ENCODE results near the gene WDR76.

WDR76 gene

DNA sequence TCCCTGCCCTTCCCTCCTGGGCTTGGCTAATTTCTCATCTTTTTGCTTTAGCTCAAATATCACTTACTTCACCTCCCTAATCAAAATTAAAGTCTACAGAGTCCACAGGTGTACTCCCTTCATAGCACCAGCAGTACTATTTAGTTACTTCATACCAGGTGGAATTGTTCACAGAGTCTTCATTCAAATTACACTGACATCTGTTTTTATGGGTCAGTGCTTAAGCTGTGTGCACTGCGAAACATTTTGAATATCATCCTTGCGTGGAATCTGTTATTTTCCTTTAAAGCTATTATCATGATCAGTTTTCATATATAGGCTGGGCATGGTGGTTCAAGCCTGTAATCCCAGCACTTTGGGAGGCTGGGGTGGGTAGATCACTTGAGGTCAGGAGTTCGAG, 37.4 kb upstream of the WDR76 start:
- Histone ChIP-seq H2AFZ (ENCODE audit: low read depth, low read length, severe bottlenecking) (no peak overlapping the region), H3K79me2 (ENCODE audit: insufficient read depth, low read length) (peaks cover 21% of the 10 kb centered on the region), H3K9me3 (ENCODE audit: insufficient read depth, low read length) (no peaks in the 10 kb centered on the region), H3F3A (ENCODE audit: insufficient read depth) (peaks cover 50% of the 10 kb centered on the region), H3K36me3 (ENCODE audit: low read length) (peaks cover 7% of the 10 kb centered on the region), H3K4me2 (ENCODE audit: low read depth, low read length, poor library complexity, severe bottlenecking) (peak overlapping the region; percentile 65), H3K4me3 (ENCODE audit: insufficient read depth, low read length, poor library complexity, severe bottlenecking) (no peak overlapping the region), H3K27ac (ENCODE audit: low read depth, low read length) (peak overlapping the region; percentile 99), H3K27me3 (ENCODE audit: low read length) (no peaks in the 10 kb centered on the region), H4K20me1 (ENCODE audit: low read depth, low read length) (no peaks in the 10 kb centered on the region), H3K9ac (ENCODE audit: low read length) (peak overlapping the region; percentile 50), H3K9me2 (replicated peaks; ENCODE audit: insufficient read depth, low read length) (no peaks in the 10 kb centered on the region)
- no peak for TF ChIP-seq EZH2phosphoT487 (conservative IDR thresholded peaks at IDR 0.05; ENCODE audit: low read length)
- no peak for TF ChIP-seq CTCF (IDR thresholded peaks at IDR 0.05; ENCODE audit: insufficient read depth, low read length, poor library complexity, severe bottlenecking)

GRCh38 chr15:43791993-43792760, 34.6 kb upstream of the WDR76 start, which contains the start of gene SERF2:
TSS of gene SERF2 (plus strand) at chr15:43792320. CDS start at chr15:43792377, 57 bp downstream.
- Histone ChIP-seq H4K20me1 (ENCODE audit: low read depth, low read length) (no peaks in the 10 kb centered on the region), H3K4me2 (ENCODE audit: low read depth, low read length, poor library complexity, severe bottlenecking) (peak within 1 kb of the TSS; percentile 70), H3K9me2 (replicated peaks; ENCODE audit: insufficient read depth, low read length) (no peaks in the 10 kb centered on the region), H3K79me2 (ENCODE audit: insufficient read depth, low read length) (peaks cover 26% of the 10 kb centered on the region), H3F3A (ENCODE audit: insufficient read depth) (peaks cover 72% of the 10 kb centered on the region), H3K4me3 (ENCODE audit: insufficient read depth, low read length, poor library complexity, severe bottlenecking) (peak within 1 kb of the TSS; percentile 72), H2AFZ (ENCODE audit: low read depth, low read length, severe bottlenecking) (no peak within 1 kb of the TSS), H3K27ac (ENCODE audit: low read depth, low read length) (peak within 1 kb of the TSS; percentile 99), H3K27me3 (ENCODE audit: low read length) (no peaks in the 10 kb centered on the region), H3K9ac (ENCODE audit: low read length) (peak within 1 kb of the TSS; percentile 90), H3K9me3 (ENCODE audit: insufficient read depth, low read length) (no peaks in the 10 kb centered on the region), H3K36me3 (ENCODE audit: low read length) (peaks cover 11% of the 10 kb centered on the region)
- no peak for TF ChIP-seq CTCF (IDR thresholded peaks at IDR 0.05; ENCODE audit: insufficient read depth, low read length, poor library complexity, severe bottlenecking)

DNA sequence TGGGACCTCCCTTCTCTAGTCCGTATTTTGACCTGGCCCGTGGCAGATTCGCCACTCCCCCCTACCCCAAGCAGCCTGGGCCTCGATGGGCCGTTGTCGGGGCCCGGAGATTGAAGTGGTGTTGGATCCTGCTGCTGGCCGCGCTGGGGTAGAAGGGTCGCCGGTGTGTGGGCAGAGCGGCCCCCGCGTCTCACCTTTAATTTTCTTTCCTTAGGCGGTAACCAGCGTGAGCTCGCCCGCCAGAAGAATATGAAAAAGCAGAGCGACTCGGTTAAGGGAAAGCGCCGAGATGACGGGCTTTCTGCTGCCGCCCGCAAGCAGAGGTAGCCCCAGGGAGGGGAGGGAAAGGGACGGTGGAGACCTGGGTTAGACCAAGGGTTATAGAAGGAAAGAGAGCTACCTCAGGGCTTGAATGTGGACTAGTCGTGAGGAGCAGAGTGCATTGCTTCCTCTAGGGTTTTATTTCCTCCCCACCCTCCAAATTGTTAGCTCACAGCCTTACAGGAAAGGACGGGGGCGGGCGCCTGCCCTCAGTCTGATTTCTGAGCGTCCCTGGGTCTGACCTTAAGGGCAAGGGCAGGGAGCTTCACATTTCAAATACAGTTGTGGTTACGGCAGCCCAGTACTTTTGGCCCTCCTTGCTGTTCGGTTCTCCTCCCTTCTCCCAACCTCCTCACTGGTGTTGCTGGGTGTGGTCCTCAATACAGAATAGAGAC, 33.9 kb upstream of the WDR76 start:
- Histone ChIP-seq H3K9me3 (ENCODE audit: insufficient read depth, low read length) (no peaks in the 10 kb centered on the region), H3K9ac (ENCODE audit: low read length) (peak overlapping the region; percentile 90), H3K4me2 (ENCODE audit: low read depth, low read length, poor library complexity, severe bottlenecking) (peak overlapping the region; percentile 70), H3K9me2 (replicated peaks; ENCODE audit: insufficient read depth, low read length) (no peaks in the 10 kb centered on the region), H3F3A (ENCODE audit: insufficient read depth) (peaks cover 68% of the 10 kb centered on the region), H3K27me3 (ENCODE audit: low read length) (no peaks in the 10 kb centered on the region), H3K36me3 (ENCODE audit: low read length) (peaks cover 11% of the 10 kb centered on the region), H2AFZ (ENCODE audit: low read depth, low read length, severe bottlenecking) (no peak overlapping the region), H3K4me3 (ENCODE audit: insufficient read depth, low read length, poor library complexity, severe bottlenecking) (peak overlapping the region; percentile 72), H4K20me1 (ENCODE audit: low read depth, low read length) (no peaks in the 10 kb centered on the region), H3K79me2 (ENCODE audit: insufficient read depth, low read length) (peaks cover 26% of the 10 kb centered on the region), H3K27ac (ENCODE audit: low read depth, low read length) (peak overlapping the region; percentile 86)
- TF ChIP-seq EZH2phosphoT487 (conservative IDR thresholded peaks at IDR 0.05; ENCODE audit: low read length) (no peak), CTCF (IDR thresholded peaks at IDR 0.05; ENCODE audit: insufficient read depth, low read length, poor library complexity, severe bottlenecking) (no peak)
